ENCODE data around the gene R3HDM1.
"Not testable (repeated sequence)": the region's sequence is repeated elsewhere in the genome, so short reads cannot be mapped to it uniquely, and the experiment has no call there.

R3HDM1 gene

GRCh38 chr2:135570884-135571283 lies 39.6 kb downstream of the R3HDM1 start:
- DNase-seq (ENCODE audit: low read depth in 2 of 2) = no peak

DNA sequence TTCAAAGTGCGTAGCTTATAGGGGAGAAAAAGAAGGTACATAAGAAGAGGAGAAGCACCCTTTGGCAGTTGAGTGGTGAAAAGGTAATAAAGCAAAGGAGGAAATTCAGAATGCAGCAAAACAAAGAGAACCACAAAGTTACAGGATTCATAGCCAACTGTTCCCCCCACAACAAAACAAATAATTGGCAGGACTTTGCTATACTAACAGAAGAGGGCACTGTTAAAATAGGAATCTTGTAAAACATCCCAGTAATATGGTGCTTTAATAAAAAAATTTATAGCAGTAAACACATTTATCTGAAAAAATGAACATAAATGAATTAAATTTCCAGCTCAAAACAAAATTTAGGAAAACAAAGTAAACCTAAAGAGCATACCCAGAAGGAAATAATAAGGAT lies 42.3 kb downstream of the R3HDM1 start:
- no peak for DNase-seq (ENCODE audit: low read depth in 2 of 2)

- DNase-seq (ENCODE audit: low read depth in 2 of 2) = no peak
These were observed 50.0 kb downstream of the R3HDM1 start for GRCh38 chr2:135581282-135581681.

DNA sequence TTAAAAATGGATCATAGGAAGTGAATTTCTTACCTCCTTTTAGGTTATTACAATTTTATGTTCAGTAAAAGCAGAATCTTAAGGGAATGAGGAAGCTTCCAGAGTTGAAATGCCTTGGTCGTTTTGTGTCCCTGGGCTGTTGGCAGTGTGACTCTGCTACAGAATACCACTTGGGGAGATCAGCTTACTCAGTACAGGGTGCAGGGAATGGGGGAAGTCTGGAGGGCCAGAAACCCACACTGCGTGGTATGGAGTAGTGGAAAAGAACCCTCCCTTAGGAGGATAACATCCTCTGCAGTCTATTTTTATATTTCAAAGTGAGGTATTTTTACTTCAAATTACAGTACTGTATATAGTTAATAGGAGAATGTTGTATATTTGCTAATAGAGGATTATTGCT lies 51.1 kb downstream of the R3HDM1 start:
- DNase-seq (ENCODE audit: low read depth in 2 of 2) = no peak

DNA sequence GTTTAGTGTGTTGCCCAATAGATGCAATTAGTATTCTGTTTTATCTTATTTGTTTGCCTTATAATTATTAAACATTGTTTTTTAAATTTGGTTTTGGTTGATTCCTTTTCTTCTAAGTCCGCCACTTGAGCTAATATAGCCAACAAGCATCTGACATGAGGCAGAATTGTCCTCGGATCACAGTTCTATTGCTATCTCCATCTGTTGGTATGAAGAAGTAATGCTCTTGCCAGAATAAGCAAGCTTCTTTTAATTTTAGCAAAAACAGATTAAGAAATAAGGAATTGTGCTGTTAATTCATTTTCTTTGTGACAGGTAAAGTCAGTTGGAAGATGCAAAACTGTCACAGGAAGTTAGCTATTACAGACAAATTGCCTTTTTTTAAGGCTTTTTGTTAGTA lies 54.3 kb downstream of the R3HDM1 start:
- DNase-seq (ENCODE audit: low read depth in 2 of 2) = no peak

DNA sequence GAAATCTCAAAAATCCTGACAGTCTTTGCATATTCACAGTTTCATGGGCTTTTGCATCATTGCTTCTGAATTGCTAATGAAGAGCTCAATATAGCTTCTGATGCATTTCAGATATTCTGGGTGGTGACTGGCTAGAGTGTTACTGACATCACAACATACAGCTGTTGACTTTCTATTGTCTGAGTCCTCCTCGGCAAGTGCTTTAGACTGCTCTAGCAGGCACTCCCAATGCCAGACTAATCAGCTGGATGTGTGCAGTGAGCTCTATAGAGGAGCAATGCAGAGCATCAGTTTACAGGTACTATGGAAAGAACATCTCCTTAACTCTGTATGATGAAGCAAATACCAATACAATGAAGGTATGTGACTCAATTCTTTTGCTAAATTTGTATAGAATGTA lies 54.9 kb downstream of the R3HDM1 start:
- DNase-seq (ENCODE audit: low read depth in 2 of 2) = no peak

DNA sequence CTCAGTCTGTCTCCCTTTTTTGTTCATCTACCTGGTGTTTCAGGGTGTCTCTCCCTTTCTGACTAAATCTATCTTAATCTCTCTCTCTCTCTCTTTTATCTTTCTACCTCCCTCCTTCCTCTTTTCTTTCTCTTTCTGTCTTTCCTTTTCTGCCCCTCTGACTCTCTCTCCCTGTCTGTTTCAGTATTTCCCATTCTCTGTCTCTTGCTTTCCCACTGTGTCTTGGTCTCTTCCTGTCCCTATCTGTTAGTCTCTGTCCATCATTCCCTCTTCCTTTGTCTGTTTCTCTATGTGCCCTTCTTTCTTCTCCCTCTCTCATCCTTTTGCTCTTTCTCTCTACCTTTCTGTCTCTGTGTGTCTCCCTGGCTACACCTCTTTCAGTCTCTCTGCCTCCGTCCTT lies 56.7 kb downstream of the R3HDM1 start:
- no peak for DNase-seq (ENCODE audit: low read depth in 2 of 2)

- no peak for DNase-seq (ENCODE audit: low read depth in 2 of 2)
These were observed 59.5 kb downstream of the R3HDM1 start for GRCh38 chr2:135590619-135591260.

- DNase-seq (ENCODE audit: low read depth in 2 of 2) = no peak
These were observed 69.6 kb downstream of the R3HDM1 start for GRCh38 chr2:135600915-135601314.

DNA sequence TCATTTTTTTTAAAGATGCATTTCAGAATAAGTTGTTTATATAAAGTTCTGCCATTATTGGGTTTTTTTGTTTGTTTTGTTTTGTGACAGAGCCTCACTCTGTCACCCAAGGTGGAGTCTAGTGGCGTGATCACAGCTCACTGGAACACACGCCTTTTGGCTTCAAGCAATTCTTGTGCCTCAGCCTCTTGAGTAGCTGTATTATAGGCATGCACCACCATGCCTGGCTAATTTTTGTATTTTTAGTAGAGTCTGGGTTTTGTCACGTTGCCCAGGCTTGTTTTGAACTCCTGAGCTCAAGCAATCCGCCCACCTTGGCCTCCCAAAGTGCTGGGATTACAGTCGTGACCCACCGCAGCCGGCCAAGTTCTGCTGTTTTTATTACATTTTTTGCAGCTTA lies 72.3 kb downstream of the R3HDM1 start:
- no peak for DNase-seq (ENCODE audit: low read depth in 2 of 2)

DNA sequence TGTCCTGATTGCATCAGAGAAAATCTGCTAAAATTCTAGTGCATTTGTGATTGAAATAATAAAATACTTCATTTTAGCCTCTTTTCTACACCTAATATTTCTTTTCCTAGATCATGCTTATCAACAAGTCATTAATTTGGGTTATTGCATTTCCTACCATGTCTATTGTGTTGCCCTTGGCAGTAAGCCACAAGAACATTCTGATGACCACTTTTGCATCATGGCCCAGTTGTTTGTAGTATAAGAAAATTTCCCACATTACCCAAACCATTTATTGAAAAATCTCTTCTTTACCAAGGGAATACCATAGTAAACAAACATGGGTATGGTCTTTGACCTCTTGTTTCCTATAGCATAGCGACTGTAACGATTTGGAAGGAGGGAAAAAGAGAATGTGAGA lies 76.3 kb downstream of the R3HDM1 start:
- no peak for DNase-seq (ENCODE audit: low read depth in 2 of 2)

GRCh38 chr2:135612319-135612718 lies 81.0 kb downstream of the R3HDM1 start:
- DNase-seq (ENCODE audit: low read depth in 2 of 2) = no peak

DNA sequence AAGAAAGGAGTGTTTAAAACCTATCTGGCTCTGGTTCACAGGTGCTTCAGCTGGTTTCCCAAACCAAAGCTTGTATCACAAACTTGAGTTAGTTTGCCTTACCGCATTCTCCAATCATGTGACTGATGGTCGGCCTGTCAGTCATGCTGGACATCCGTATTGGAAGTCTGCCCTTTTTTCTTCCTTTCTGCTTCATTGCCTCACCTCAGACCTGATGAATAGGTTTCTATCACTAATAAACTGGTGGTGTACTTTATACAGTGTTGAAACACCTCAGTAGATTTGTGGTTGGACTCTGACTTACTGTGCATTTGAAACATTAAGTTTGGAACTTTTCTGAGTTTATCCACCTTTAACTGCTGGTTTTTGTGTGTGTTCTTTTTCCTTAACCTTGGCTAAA lies 84.1 kb downstream of the R3HDM1 start:
- no peak for DNase-seq (ENCODE audit: low read depth in 2 of 2)

DNA sequence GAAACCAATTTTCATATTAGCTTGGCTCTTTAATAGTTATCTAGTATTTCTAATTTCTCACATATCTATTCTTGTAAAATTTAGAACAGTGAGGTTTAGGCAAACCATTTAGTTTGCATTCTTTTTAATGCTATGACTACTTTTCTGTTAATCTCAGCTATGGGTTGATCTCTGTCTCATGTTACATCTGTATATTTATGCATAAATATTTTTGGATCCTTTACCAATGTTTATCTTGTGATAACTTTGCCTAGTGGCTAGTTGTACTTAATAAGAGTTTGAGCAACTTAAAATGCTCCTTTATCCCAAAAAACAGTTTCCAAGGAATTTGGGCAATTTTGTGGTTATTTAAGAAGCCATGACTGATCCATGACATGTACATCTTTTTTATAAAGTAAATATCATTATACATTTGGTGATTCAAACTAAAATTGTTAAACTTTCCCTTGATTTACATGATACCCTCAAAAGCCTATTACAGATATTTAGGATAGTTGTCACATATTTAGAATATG lies 86.3 kb downstream of the R3HDM1 start:
- DNase-seq (ENCODE audit: low read depth in 2 of 2) = no peak

DNA sequence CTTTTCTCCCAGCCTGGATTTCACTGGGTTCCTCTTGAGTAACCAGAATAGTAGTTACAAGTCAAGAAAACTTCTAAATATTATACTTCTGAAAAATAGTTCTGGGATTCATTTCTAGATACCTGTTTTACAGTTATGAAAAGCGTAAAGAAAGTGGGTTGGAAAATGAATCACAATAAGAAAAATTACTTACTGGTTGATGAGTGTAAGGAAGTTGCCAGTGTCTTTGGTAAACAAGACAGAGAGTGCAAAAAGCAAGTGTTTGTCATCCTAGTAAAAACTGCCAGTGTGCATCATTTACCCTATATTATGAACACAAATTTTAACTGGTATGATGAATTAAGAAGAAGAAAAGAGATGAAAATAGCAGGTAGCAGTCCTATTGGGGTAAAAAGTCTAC lies 88.9 kb downstream of the R3HDM1 start:
- no peak for DNase-seq (ENCODE audit: low read depth in 2 of 2)

- DNase-seq (ENCODE audit: low read depth in 2 of 2) = no peak
These were observed 98.2 kb downstream of the R3HDM1 start for GRCh38 chr2:135629520-135629919.

DNA sequence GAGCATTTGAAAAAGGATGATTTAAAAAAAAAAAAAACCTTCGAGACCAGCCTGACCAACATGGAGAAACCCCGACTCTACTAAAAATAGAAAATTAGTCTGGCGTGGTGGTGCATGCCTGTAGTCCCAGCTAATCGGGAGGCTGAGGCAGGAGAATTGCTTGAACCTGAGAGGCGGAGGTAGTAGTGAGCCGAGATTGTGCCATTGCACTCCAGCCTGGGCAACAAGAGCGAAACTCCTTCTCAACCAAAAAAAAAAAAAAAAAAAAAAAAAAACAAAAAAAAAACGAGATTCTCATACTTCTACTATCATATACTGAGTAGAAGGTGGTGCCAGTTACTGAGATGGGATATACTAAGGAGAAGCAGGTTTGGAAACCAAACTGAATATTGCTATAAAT lies 98.8 kb downstream of the R3HDM1 start:
- DNase-seq (ENCODE audit: low read depth in 2 of 2) = not testable (repeated sequence)

DNA sequence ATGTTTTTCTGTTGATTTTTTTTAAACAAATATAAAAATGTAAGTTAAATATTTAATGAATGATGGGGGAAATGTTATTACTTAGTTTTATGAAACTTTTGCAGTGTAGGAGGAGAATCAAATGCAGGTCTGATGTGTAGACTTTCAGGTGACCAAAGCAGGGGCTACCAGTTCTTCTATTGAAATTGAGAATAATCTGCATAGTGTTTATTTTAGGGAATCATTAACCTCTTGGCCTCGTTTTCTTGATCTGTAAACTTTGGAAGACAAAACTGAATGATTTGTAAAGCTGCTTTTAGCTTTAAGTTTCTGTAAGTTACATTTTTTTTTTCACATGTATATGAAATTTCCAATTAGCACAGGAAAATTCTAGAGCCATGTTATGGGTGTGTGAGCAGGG lies 99.2 kb downstream of the R3HDM1 start:
- DNase-seq (ENCODE audit: low read depth in 2 of 2) = no peak

- no peak for DNase-seq (ENCODE audit: low read depth in 2 of 2)
These were observed 102.3 kb downstream of the R3HDM1 start for GRCh38 chr2:135633582-135633981.

- no peak for DNase-seq (ENCODE audit: low read depth in 2 of 2)
These were observed 104.0 kb downstream of the R3HDM1 start for GRCh38 chr2:135635212-135635835.

DNA sequence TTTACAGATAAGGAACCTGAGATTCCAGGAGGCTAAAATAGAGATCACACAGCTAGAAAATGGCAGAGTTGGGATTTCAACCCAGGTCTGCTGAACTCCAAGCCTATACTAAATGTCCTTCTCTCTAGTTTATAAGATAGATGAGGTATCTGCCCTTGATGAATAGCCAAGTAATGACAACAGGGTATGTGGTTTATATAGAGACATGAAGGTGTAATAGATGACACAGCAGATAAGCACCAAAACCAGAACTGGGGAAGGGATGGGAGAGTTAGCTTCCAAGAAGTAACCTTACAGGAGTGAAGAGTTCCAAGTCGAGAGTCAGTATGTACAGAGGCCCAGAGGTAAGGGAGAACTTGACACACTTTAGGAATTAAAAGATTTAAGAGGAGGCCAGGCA lies 105.7 kb downstream of the R3HDM1 start:
- DNase-seq (ENCODE audit: low read depth in 2 of 2) = no peak

DNA sequence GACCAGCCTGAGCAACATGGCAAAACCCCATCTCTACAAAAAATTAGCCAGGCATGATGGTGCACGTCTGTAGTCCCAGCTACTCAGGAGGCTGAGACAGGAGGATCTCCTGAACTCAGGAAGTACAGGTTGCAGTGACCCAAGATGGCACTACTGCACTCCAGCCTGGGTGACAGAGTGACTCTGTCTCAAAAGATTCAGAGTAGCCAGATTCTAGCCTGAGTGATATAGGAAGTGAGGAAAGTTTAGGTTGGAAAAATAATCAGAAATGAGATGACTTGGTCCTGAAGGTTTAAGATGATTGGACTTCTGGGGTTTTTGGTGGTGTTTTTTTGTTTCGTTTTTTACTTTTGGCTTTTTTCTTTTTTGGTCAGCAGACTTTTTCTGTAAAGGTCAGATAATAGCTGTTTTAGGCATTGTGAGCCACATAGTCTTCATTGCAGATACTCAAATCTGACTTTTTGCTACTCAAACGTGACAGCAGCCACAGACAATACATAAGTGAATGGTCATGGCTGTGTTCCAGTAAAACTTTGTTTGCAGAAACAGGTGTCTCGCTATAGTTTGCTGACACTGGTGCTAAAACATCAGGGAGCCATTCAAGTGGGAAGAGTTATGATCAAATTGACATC lies 106.3 kb downstream of the R3HDM1 start:
- no peak for DNase-seq (ENCODE audit: low read depth in 2 of 2)

DNA sequence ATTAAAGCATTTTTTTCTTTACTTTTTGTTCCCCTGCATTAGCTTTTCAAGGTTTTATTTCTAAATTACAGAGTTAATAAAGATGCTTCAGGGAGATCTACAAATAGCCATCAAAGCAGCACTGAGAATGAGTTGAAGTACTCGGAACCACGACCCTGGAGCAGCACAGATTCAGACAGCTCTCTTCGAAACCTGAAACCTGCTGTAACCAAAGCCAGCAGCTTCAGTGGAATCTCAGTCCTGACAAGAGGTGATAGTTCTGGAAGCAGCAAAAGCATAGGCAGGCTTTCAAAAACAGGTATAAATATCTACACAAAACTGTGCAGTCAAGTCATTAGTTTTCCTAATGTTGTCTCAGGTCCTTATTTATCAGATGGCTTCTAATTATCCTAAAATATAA lies 107.5 kb downstream of the R3HDM1 start:
- DNase-seq (ENCODE audit: low read depth in 2 of 2) = no peak
